ENCODE data around the gene SGCB.

DNA sequence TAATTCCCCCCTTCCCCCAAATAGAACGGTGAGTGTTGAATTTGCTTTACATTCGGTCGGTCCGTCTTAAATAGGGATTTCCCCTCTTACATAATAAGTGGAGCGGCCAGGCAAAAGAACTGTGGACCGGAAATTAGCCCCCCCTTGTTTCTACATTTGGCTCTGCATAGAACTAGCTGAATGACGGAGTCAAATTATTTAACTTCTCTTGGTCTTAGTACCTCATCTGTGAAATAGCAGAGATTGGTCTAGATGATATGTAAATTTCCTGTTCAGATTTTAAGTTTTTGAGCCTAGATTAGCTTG lies 14.3 kb upstream of the SGCB start:
- TF ChIP-seq POLR2A (IDR thresholded peaks at IDR 0.05; ENCODE audit: low read length) (no peak), GATA1 (IDR thresholded peaks at IDR 0.05; ENCODE audit: low read depth, low read length) (no peak)

All from erythroblast (primary cell).